Vagina (tissue), 2 donors: Measurements from ENCODE around the gene PPP1R14C.

ENCODE experiments used
- POLR2A ChIP-seq, 2 donors: fragments of 450-650 bp; IDR thresholded peaks; one replicate each; pipeline ENCODE4 v1.6.1; 2017; ENCODE audit warnings: antibody characterized with exemption in 2 of 2, mild to moderate bottlenecking in 2 of 2, moderate library complexity in 2 of 2
- TF ChIP-seq, protein P1 (sequence below), 3 experiments: fragments of 450-650 bp in 2 of 3; fragments of 200-600 bp in 1 of 3; sonication (generic) in 1 of 3; IDR thresholded peaks; one replicate each; pipeline ENCODE4 v1.5.1; 2017 to 2019; ENCODE audit warnings: antibody characterized with exemption in 3 of 3, mild to moderate bottlenecking in 2 of 3, moderate library complexity in 2 of 3

GRCh38 chr6:150238846-150239407, 96.1 kb downstream of the PPP1R14C start:
- TF ChIP-seq POLR2A (IDR thresholded peaks at IDR 0.05) = no peak
- TF ChIP-seq, protein P1, sequence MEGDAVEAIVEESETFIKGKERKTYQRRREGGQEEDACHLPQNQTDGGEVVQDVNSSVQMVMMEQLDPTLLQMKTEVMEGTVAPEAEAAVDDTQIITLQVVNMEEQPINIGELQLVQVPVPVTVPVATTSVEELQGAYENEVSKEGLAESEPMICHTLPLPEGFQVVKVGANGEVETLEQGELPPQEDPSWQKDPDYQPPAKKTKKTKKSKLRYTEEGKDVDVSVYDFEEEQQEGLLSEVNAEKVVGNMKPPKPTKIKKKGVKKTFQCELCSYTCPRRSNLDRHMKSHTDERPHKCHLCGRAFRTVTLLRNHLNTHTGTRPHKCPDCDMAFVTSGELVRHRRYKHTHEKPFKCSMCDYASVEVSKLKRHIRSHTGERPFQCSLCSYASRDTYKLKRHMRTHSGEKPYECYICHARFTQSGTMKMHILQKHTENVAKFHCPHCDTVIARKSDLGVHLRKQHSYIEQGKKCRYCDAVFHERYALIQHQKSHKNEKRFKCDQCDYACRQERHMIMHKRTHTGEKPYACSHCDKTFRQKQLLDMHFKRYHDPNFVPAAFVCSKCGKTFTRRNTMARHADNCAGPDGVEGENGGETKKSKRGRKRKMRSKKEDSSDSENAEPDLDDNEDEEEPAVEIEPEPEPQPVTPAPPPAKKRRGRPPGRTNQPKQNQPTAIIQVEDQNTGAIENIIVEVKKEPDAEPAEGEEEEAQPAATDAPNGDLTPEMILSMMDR (IDR thresholded peaks at IDR 0.05) = no peak
